Peyer's patch (tissue), 4 donors: ENCODE measurements around the gene GPX5.

ENCODE experiments used
- CTCF ChIP-seq, 6 experiments: fragments of 450-650 bp in 4 of 6; fragments of 200-600 bp in 2 of 6; sonication (generic) in 1 of 6; IDR thresholded peaks; one replicate each; pipeline ENCODE4 v1.5.1; 2017 to 2019; ENCODE audit warnings: antibody characterized with exemption in 6 of 6, mild to moderate bottlenecking in 3 of 6, moderate library complexity in 1 of 6
- POLR2A ChIP-seq, 2 donors: fragments of 450-650 bp; IDR thresholded peaks; one replicate each; pipeline ENCODE4 v1.5.1; 2017; ENCODE audit warnings: antibody characterized with exemption in 2 of 2, mild to moderate bottlenecking in 2 of 2, moderate library complexity in 2 of 2

DNA sequence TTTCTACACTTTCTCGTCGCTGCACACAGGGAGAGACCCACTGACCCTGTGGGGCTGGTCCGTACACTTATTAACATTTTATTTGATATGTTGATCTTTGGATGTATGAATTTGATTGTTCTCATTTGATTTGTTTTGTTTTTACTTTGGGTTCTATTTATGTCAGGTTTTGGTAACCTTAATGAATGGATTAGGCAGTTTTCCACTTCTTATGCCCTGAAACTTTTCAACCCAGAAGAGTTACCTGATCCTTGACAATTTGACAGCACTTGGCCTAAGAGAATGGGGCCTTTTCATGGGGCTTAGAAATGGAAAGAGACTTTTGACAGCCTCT lies 33.7 kb upstream of the GPX5 start:
- TF ChIP-seq CTCF (IDR thresholded peaks at IDR 0.05), result no peak
- no peak for TF ChIP-seq POLR2A (IDR thresholded peaks at IDR 0.05)
